ENCODE results near the gene VPS13C. TPM values are rescaled to one million over a fixed set of nuclear protein-coding genes. Genes with fewer than 3 reads are reported as not detected.

The VPS13C gene
- total RNA-seq, 1 experiment from 2014 or later: 20.9 TPM

- TF ChIP-seq ATF6 (CRISPR knock-in tag; IDR thresholded peaks at IDR 0.05) (no peak), KAT7 (CRISPR knock-in tag; IDR thresholded peaks at IDR 0.05; ENCODE audit: borderline replicate concordance) (no peak), ZMAT4 (CRISPR knock-in tag; IDR thresholded peaks at IDR 0.05) (no peak), ERG (CRISPR knock-in tag; IDR thresholded peaks at IDR 0.05) (no peak), STAT6 (CRISPR knock-in tag; conservative IDR thresholded peaks at IDR 0.05; ENCODE audit: low read depth) (no peak), MAX (CRISPR knock-in tag; IDR thresholded peaks at IDR 0.05) (no peak), CREM (CRISPR knock-in tag; IDR thresholded peaks at IDR 0.05) (no peak), ATF3 (CRISPR knock-in tag; conservative IDR thresholded peaks at IDR 0.05) (no peak)
Observed at GRCh38 chr15:61929452-61929851, 130.8 kb downstream of the VPS13C start (continued).

- TF ChIP-seq FOXK1 (CRISPR knock-in tag; IDR thresholded peaks at IDR 0.05) (no peak), MAX (CRISPR knock-in tag; IDR thresholded peaks at IDR 0.05) (no peak), JAZF1 (CRISPR knock-in tag; IDR thresholded peaks at IDR 0.05) (no peak), ZNF396 (CRISPR knock-in tag; IDR thresholded peaks at IDR 0.05; ENCODE audit: borderline replicate concordance) (no peak), JUN (CRISPR knock-in tag; IDR thresholded peaks at IDR 0.05) (no peak), ZNF425 (CRISPR knock-in tag; conservative IDR thresholded peaks at IDR 0.05) (no peak), TP53 (CRISPR knock-in tag; IDR thresholded peaks at IDR 0.05) (no peak), E2F5 (CRISPR knock-in tag; IDR thresholded peaks at IDR 0.05) (no peak), CREB1 (CRISPR knock-in tag; IDR thresholded peaks at IDR 0.05) (no peak), STAT6 (CRISPR knock-in tag; conservative IDR thresholded peaks at IDR 0.05; ENCODE audit: low read depth) (no peak), MXD4 (CRISPR knock-in tag; IDR thresholded peaks at IDR 0.05; ENCODE audit: borderline replicate concordance) (no peak), NFE2L1 (CRISPR knock-in tag; IDR thresholded peaks at IDR 0.05) (no peak), SMAD4 (CRISPR knock-in tag; IDR thresholded peaks at IDR 0.05) (no peak), ZBTB21 (CRISPR knock-in tag; IDR thresholded peaks at IDR 0.05; ENCODE audit: borderline replicate concordance) (no peak), ELF4 (CRISPR knock-in tag; IDR thresholded peaks at IDR 0.05; ENCODE audit: low read depth) (no peak), FOXP1 (CRISPR knock-in tag; IDR thresholded peaks at IDR 0.05; ENCODE audit: borderline replicate concordance) (no peak)
- Mint-ChIP-seq H3K4me3 (no peak overlapping the region), H3K36me3 (no peaks in the 10 kb centered on the region; the same call in 1 of the 2 replicates), H3K9me3 (no peaks in the 10 kb centered on the region), H3K4me1 (no peaks in the 10 kb centered on the region), H3K27me3 (ENCODE audit: low read depth) (no peaks in the 10 kb centered on the region), H3K27ac (no peak overlapping the region)
- ATAC-seq (no peak), DNase-seq (ENCODE audit: low spot score) (no peak)
- ChIA-PET CTCF (no interaction called here), POLR2A (no interaction called here)
Observed at GRCh38 chr15:61923173-61923572, 137.1 kb downstream of the VPS13C start.

Data from WTC11 (cell line).